IMR-90 (cell line): Measurements from ENCODE around the gene DEDD2. TPM values are rescaled to one million over a fixed set of nuclear protein-coding genes. Genes with fewer than 3 reads are reported as not detected.
"Not testable (repeated sequence)": the region's sequence is repeated elsewhere in the genome, so short reads cannot be mapped to it uniquely, and the experiment has no call there.

Source experiments
- ATAC-seq: fragments of 200-7000 bp; cut with Tn5 transposase; 2 replicates; pipeline ENCODE4 v1.9.1; 2020; ENCODE audit warnings: low read depth, mild to moderate bottlenecking, moderate library complexity
- BruUV-seq: library from RNA; stranded (reverse); fragments of 400-500 nt; replicated peaks from 2 replicates; lab custom pipeline; 2021; lab: Mats Ljungman, UMichigan
- CTCF ChIA-PET: fragments of 300-600 bp; formaldehyde crosslinking; extraction: SDS; loops from one replicate; lab custom pipeline; 2021; ENCODE audit warnings: antibody characterized with exemption; lab: Yijun Ruan, JAX
- POLR2A ChIA-PET: fragments of 300-600 bp; sonication (Branson Sonifier 250); formaldehyde crosslinking; loops from one replicate; lab custom pipeline; 2022; ENCODE audit warnings: antibody characterized with exemption; ENCODE audit not compliant: unreplicated experiment; lab: Charles Lee
- DNase-seq: peaks from one replicate; pipeline ENCODE4 v3.0.0; 2013
- H2AFZ ChIP-seq: replicated peaks from 2 replicates; pipeline ENCODE3; 2013; ENCODE audit warnings: low read length, mild to moderate bottlenecking; ENCODE audit not compliant: poor library complexity
- H2AK5ac ChIP-seq: 2 replicates; pipeline ENCODE4 v1.6.1; 2013; ENCODE audit warnings: low read depth, low read length, inconsistent platforms
- H2AK9ac ChIP-seq: replicated peaks from 2 replicates; pipeline ENCODE3; 2013; ENCODE audit warnings: mild to moderate bottlenecking, low read depth, low read length, moderate library complexity; ENCODE audit not compliant: poor library complexity
- H2BK120ac ChIP-seq: 2 replicates; pipeline ENCODE4 v1.6.1; 2013; ENCODE audit warnings: low read depth, low read length, inconsistent platforms
- H2BK15ac ChIP-seq: 3 replicates; pipeline ENCODE4 v1.6.1; 2013; ENCODE audit warnings: low read depth, low read length, inconsistent platforms
- H2BK20ac ChIP-seq: 2 replicates; pipeline ENCODE4 v1.6.1; 2013; ENCODE audit warnings: low read depth, mild to moderate bottlenecking, inconsistent platforms, low read length, moderate library complexity
- H2BK5ac ChIP-seq: 2 replicates; pipeline ENCODE4 v1.6.1; 2013; ENCODE audit warnings: mild to moderate bottlenecking, low read depth, low read length, inconsistent platforms; ENCODE audit not compliant: poor library complexity, severe bottlenecking
- H3K14ac ChIP-seq: replicated peaks from 2 replicates; pipeline ENCODE4 v1.6.1; 2013; ENCODE audit warnings: low read depth, low read length, inconsistent platforms
- H3K18ac ChIP-seq: 2 replicates; pipeline ENCODE4 v1.6.1; 2013; ENCODE audit warnings: low read depth, low read length, control low read depth
- H3K23ac ChIP-seq: 2 replicates; pipeline ENCODE4 v1.6.1; 2013; ENCODE audit warnings: low read depth, low read length, inconsistent platforms
- H3K27ac ChIP-seq: 2 replicates; pipeline ENCODE4 v1.5.1; 2013; ENCODE audit warnings: mild to moderate bottlenecking, control low read depth, low read length; ENCODE audit not compliant: insufficient read depth
- H3K27me3 ChIP-seq: 2 replicates; pipeline ENCODE4 v1.6.1; 2013; ENCODE audit warnings: low read length; ENCODE audit not compliant: control insufficient read depth, insufficient read depth
- H3K36me3 ChIP-seq: 2 replicates; pipeline ENCODE4 v1.6.1; 2013; ENCODE audit warnings: low read length, mixed read lengths; ENCODE audit not compliant: control insufficient read depth, insufficient read depth
- H3K4ac ChIP-seq: 2 replicates; pipeline ENCODE4 v1.6.1; 2013; ENCODE audit warnings: low read depth, low read length, inconsistent platforms
- H3K4me1 ChIP-seq: 2 replicates; pipeline ENCODE4 v1.6.1; 2013; ENCODE audit warnings: low read length, mixed read lengths; ENCODE audit not compliant: control insufficient read depth, insufficient read depth
- H3K4me2 ChIP-seq: 2 replicates; pipeline ENCODE4 v1.6.1; 2013; ENCODE audit warnings: low read depth, mild to moderate bottlenecking, control low read depth, low read length, moderate library complexity
- H3K4me3 ChIP-seq: 2 replicates; pipeline ENCODE4 v1.5.1; 2013; ENCODE audit warnings: low read depth, mild to moderate bottlenecking, control low read depth, low read length, moderate library complexity; ENCODE audit not compliant: insufficient read depth
- H3K56ac ChIP-seq: 2 replicates; pipeline ENCODE4 v1.6.1; 2013; ENCODE audit warnings: low read length, inconsistent platforms; ENCODE audit not compliant: insufficient read depth; ENCODE audit errors: extremely low read depth
- H3K79me1 ChIP-seq, 2 experiments: 2 replicates each; pipeline ENCODE4 v1.6.1; 2013; ENCODE audit warnings: low read length in 2 of 2, inconsistent platforms in 1 of 2, low read depth in 1 of 2
- H3K9ac ChIP-seq: 2 replicates; pipeline ENCODE4 v1.6.1; 2013; ENCODE audit warnings: low read depth, low read length, control low read depth
- H3K9me1 ChIP-seq: 2 replicates; pipeline ENCODE4 v1.6.1; 2013; ENCODE audit warnings: low read length, inconsistent platforms; ENCODE audit not compliant: insufficient read depth
- H3K9me3 ChIP-seq: 2 replicates; pipeline ENCODE4 v1.6.1; 2013; ENCODE audit warnings: low read length; ENCODE audit not compliant: control insufficient read depth, insufficient read depth
- H4K20me1 ChIP-seq: 2 replicates; pipeline ENCODE4 v1.6.1; 2013; ENCODE audit warnings: low read length, inconsistent platforms; ENCODE audit not compliant: insufficient read depth
- H4K5ac ChIP-seq: 2 replicates; pipeline ENCODE4 v1.6.1; 2013; ENCODE audit warnings: mild to moderate bottlenecking, low read depth, low read length, control low read depth
- H4K8ac ChIP-seq, 2 experiments: 2 replicates each; pipeline ENCODE4 v1.6.1; 2013; ENCODE audit warnings: low read depth in 2 of 2, low read length in 2 of 2, control low read depth in 1 of 2, inconsistent platforms in 1 of 2
- H4K91ac ChIP-seq: 2 replicates; pipeline ENCODE4 v1.6.1; 2013; ENCODE audit warnings: low read depth, low read length, inconsistent platforms; ENCODE audit not compliant: insufficient read depth
- WGBS, 2 experiments: methylation state at CpG; one replicate each; pipeline versions ENCODE4 v1.1.5 to v1.1.7; 2013; ENCODE audit warnings: missing lambda C conversion rate in 2 of 2; ENCODE audit not compliant: insufficient read length in 1 of 2; ENCODE audit errors: extremely low coverage in 2 of 2; 5-methylcytosine and 5-hydroxymethylcytosine counted together
- dilution Hi-C: fragments of 300-500 bp; cut with HindIII; formaldehyde crosslinking; loops from one replicate; pipeline ENCODE4 v1.14.3; 2018; ENCODE audit warnings: low sequenced_read_pairs; ENCODE audit not compliant: unreplicated experiment
- in situ Hi-C: fragments of 300-500 bp; cut with MboI; formaldehyde crosslinking; loops from 3 replicates; pipeline ENCODE4 v1.14.3; 2019; ENCODE audit warnings: low sequenced_read_pairs, inconsistent platforms, mixed read lengths
- intact Hi-C: fragments of 100-400 bp; cut with micrococcal nuclease; formaldehyde crosslinking; loops from 2 replicates; pipeline ENCODE4 v1.10.0; 2022
- polyA plus RNA-seq, 3 experiments: library from polyadenylated mRNA; depleted of rRNA; stranded (reverse); fragments of >200 nt; gene quantifications; 2 replicates each; pipeline ENCODE4 v1.2.3, GENCODE V29; 2012; ENCODE audit warnings: low replicate concordance in 1 of 3
- total RNA-seq: library from RNA; depleted of rRNA; stranded (reverse); fragments of >200 nt; gene quantifications from 2 replicates; pipeline ENCODE4 v1.2.3, GENCODE V29; 2012

DEDD2 gene
- total and polyA plus RNA-seq, 2 of the 4 experiments (the other 2 are of a cell fraction) = 8.2 to 21.0 TPM

DNA sequence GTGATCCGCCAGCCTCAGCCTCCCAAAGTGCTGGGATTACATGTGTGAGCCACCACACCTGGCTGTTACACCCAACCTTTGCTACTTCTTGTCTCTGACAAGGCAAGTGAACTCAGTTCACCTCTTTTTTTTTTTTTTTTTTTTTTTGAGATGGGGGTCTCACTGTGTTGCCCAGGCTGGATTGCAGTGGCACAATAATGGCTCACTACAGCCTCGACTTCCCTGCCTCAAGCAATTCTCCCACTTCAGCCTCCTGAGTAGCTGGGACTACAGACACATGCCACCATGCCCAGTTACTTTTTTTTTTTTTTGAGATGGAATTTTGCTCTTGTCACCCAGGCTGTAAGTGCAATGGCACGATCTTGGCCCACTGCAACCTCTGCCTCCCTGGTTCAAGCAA lies 40.4 kb upstream of the DEDD2 start:
- H3K4me3 ChIP-seq, H3K9ac ChIP-seq, H3K4ac ChIP-seq, H3K9me1 ChIP-seq, H2AK9ac ChIP-seq, dilution Hi-C loops, H3K18ac ChIP-seq, H3K36me3 ChIP-seq, H4K5ac ChIP-seq, H3K4me2 ChIP-seq, H2AK5ac ChIP-seq, H4K20me1 ChIP-seq, H3K9me3 ChIP-seq, in situ Hi-C loops, H2BK15ac ChIP-seq, ATAC-seq, DNase-seq, H4K91ac ChIP-seq, H4K8ac ChIP-seq, BruUV-seq, H3K14ac ChIP-seq, H2BK20ac ChIP-seq, H3K56ac ChIP-seq, H2AFZ ChIP-seq, intact Hi-C loops, H3K4me1 ChIP-seq, H3K23ac ChIP-seq, H3K27ac ChIP-seq, H2BK5ac ChIP-seq, H2BK120ac ChIP-seq, H3K27me3 ChIP-seq: not testable (repeated sequence)
- H3K79me1 ChIP-seq = peaks cover 0 to 11% of the 10 kb centered on the region in 2 experiments; a peak in 2 of 4 replicates
- CTCF ChIA-PET = interaction anchor here (0.7 kb wide), 1 partner anchor 125 kb away, joined by 3 read pairs; the partner anchor contains the start of gene POU2F2
- no CpG with 5 or more reads among the region's 3 CpGs for WGBS, 2 experiments
- POLR2A ChIA-PET = interaction anchor here (0.6 kb wide), 1 partner anchor 18 kb away, joined by 7 read pairs; no protein-coding TSS in a partner anchor
